Ovary (tissue), 9 donors: ENCODE measurements around the gene TM7SF2. TPM values are rescaled to one million over a fixed set of nuclear protein-coding genes. Genes with fewer than 3 reads are reported as not detected.

Source experiments
- DNase-seq, 5 donors: peaks; one replicate each; pipeline ENCODE4 v3.0.0-alpha.2; 2019 to 2020
- H3K27ac ChIP-seq, 2 donors: fragments of 200-600 bp; one replicate each; pipeline versions ENCODE4 v1.5.1 to v1.8.0; 2019 to 2022
- H3K27me3 ChIP-seq: fragments of 200-600 bp; one replicate; pipeline ENCODE4 v1.8.0; 2022
- H3K36me3 ChIP-seq: fragments of 200-600 bp; sonication (generic); one replicate; pipeline ENCODE4 v1.5.1; 2019
- H3K4me1 ChIP-seq: one replicate; pipeline ENCODE4 v1.8.1; 2013; ENCODE audit warnings: mild to moderate bottlenecking, moderate library complexity; ENCODE audit not compliant: insufficient read depth
- H3K4me3 ChIP-seq: fragments of 200-600 bp; sonication (generic); one replicate; pipeline ENCODE4 v1.5.1; 2017
- H3K9me3 ChIP-seq, 2 donors: fragments of 200-600 bp in 1 of 2; sonication (generic) in 1 of 2; one replicate each; pipeline versions ENCODE4 v1.5.1 to v1.8.1; 2013 to 2019; ENCODE audit warnings: mild to moderate bottlenecking in 1 of 2, moderate library complexity in 1 of 2
- CTCF ChIP-seq, 3 donors: fragments of 450-650 bp in 2 of 3; fragments of 200-600 bp in 1 of 3; IDR thresholded peaks; one replicate each; pipeline versions ENCODE4 v1.5.1 to v1.8.0; 2016 to 2022; ENCODE audit warnings: antibody characterized with exemption in 3 of 3, mild to moderate bottlenecking in 1 of 3
- EP300 ChIP-seq: sonication (generic); formaldehyde crosslinking; IDR thresholded peaks from one replicate; pipeline ENCODE4 v1.6.1; 2017; ENCODE audit warnings: antibody characterized with exemption
- POLR2A ChIP-seq: fragments of 450-650 bp; IDR thresholded peaks from one replicate; pipeline ENCODE4 v1.6.1; 2017; ENCODE audit warnings: antibody characterized with exemption, mild to moderate bottlenecking, moderate library complexity
- WGBS, 3 donors: extraction: QIAGEN DNeasy Blood & Tissue Kit in 1 of 3; methylation state at CpG; one replicate each; pipeline versions ENCODE4 v1.1.5 to v1.1.7; 2013 to 2017; 5-methylcytosine and 5-hydroxymethylcytosine counted together
- intact Hi-C, 4 donors: fragments of 100-400 bp; cut with DNase I; formaldehyde crosslinking; loops; one replicate each; pipeline versions ENCODE4 v1.11.0 to v1.15.1; 2022 to 2023
- polyA plus RNA-seq, 2 donors: library from polyadenylated mRNA; stranded (reverse); fragments of 200-250 nt in 1 of 2; fragments of 350-450 nt in 1 of 2; fragmentation: Illumina TruSeq in 1 of 2; extraction: RNeasy Lipid Tissue Mini Kit (QIAGEN cat#74804) in 1 of 2; gene quantifications; one replicate each; pipeline ENCODE4 v1.2.3, GENCODE V29; 2013 to 2014
- total RNA-seq, 7 donors: library from RNA; depleted of rRNA in 2 of 7; stranded (reverse); fragments of >200 nt in 2 of 7; fragmentation: NEBNext Ultra II Directional in 3 of 7; extraction: Animal tissue kit (Norgen Biotek cat#: 25700) in 3 of 7; gene quantifications; one replicate each; pipeline versions ENCODE4 v1.1.0 to v1.2.4, GENCODE V29; 2016 to 2023
- donor health status: DM: no; HTN: no; CAD: no; lungs with moderate emphysema.
- donor health status: DM: no; HTN: no; CAD: no.
- donor health status: Bipolar disorder and iron deficiency.
- donor health status: DM: yes; HTN: yes; CAD: no.
- donor health status: DM: no; HTN: no; CAD: no.
- donor health status: DM: yes; HTN: yes; CAD: no.

Gene TM7SF2
- total and polyA plus RNA-seq, 9 donors: 30.0 to 170 (median 76.3) TPM

- H3K4me1 ChIP-seq: peaks cover 2% of the 10 kb centered on the region
- intact Hi-C loops: loop anchor here in 2 of 4 donors (5.0 kb wide), 2 partner anchors 109 to 279 kb away; partner anchors contain the start of genes ARL2 (in 1 of the 2) and CDC42BPG (in 1 of the 2)
- H3K36me3 ChIP-seq: no peaks in the 10 kb centered on the region
- H3K27me3 ChIP-seq: no peaks in the 10 kb centered on the region
- no peak for TF ChIP-seq POLR2A
- no peak for TF ChIP-seq CTCF (IDR thresholded peaks at IDR 0.05)
- no peak for TF ChIP-seq EP300
- no peak for DNase-seq
- no peaks in the 10 kb centered on the region for H3K9me3 ChIP-seq
- 67 to 78% (median 72%) methylated on average over 3 of the region's 3 CpGs for WGBS, 3 donors
- H3K27ac ChIP-seq: peak overlapping the region; percentile 69 to 84
- H3K4me3 ChIP-seq: peak overlapping the region; percentile 71
Observed at GRCh38 chr11:65120831-65121230, 9.2 kb downstream of the TM7SF2 start.

- Histone ChIP-seq H3K4me3 (peak overlapping the region; percentile 71), H3K27ac (peak overlapping the region; percentile 69 to 84), H3K9me3 (no peaks in the 10 kb centered on the region), H3K27me3 (no peaks in the 10 kb centered on the region), H3K36me3 (no peaks in the 10 kb centered on the region), H3K4me1 (peaks cover 2% of the 10 kb centered on the region)
- DNase-seq: peak in 3 of 5 donors; percentile 47 to 57 (median 47)
- TF ChIP-seq POLR2A (no peak), CTCF (IDR thresholded peaks at IDR 0.05) (no peak), EP300 (no peak)
- 1% methylated on average over 22 of the region's 22 CpGs for WGBS, 3 donors
- intact Hi-C loops: loop anchor here in 2 of 4 donors (5.0 kb wide), 2 partner anchors 109 to 279 kb away; partner anchors contain the start of genes ARL2 (in 1 of the 2) and CDC42BPG (in 1 of the 2)
Observed at GRCh38 chr11:65121447-65121864, 9.8 kb downstream of the TM7SF2 start.

- Histone ChIP-seq H3K27me3 (no peaks in the 10 kb centered on the region), H3K4me1 (no peaks in the 10 kb centered on the region), H3K9me3 (no peaks in the 10 kb centered on the region), H3K36me3 (no peaks in the 10 kb centered on the region), H3K4me3 (peak within 1 kb of the TSS; percentile 71), H3K27ac (peak within 1 kb of the TSS; percentile 69 to 84)
- TF ChIP-seq EP300 (no peak), POLR2A (peak; percentile 86), CTCF (IDR thresholded peaks at IDR 0.05) (no peak)
- DNase-seq: peak; percentile 97 to 99 (median 98)
- intact Hi-C loops: loop anchor here in 2 of 4 donors (5.0 kb wide), 2 partner anchors 110 to 280 kb away; partner anchors contain the start of genes ARL2 (in 1 of the 2) and CDC42BPG (in 1 of the 2)
- WGBS, 3 donors: 0% methylated on average over 64 of the region's 64 CpGs
Observed at GRCh38 chr11:65121865-65122696, 10.4 kb downstream of the TM7SF2 start, which contains the start of the genes FAU and MRPL49. Gene FAU, minus strand, starts transcription at chr11:65122134. Its CDS starts 321 bp downstream, at chr11:65121813. Gene MRPL49, plus strand, starts transcription at chr11:65122321. Its CDS starts 26 bp downstream, at chr11:65122347.

GRCh38 chr11:65124480-65125196, 13.0 kb downstream of the TM7SF2 start:
- Histone ChIP-seq H3K9me3 (no peaks in the 10 kb centered on the region), H3K4me3 (no peak overlapping the region), H3K27ac (no peak overlapping the region), H3K36me3 (no peaks in the 10 kb centered on the region), H3K27me3 (no peaks in the 10 kb centered on the region), H3K4me1 (no peaks in the 10 kb centered on the region)
- intact Hi-C loops: loop anchor here in 2 of 4 donors (5.0 kb wide), 2 partner anchors 112 to 282 kb away; partner anchors contain the start of genes ARL2 (in 1 of the 2) and CDC42BPG (in 1 of the 2)
- no peak for TF ChIP-seq EP300
- TF ChIP-seq POLR2A: no peak
- no peak for TF ChIP-seq CTCF (IDR thresholded peaks at IDR 0.05)
- DNase-seq: no peak
- 79 to 83% (median 82%) methylated on average over 5 of the region's 5 CpGs for WGBS, 3 donors
